HG02970 (cell line): ENCODE data around the gene PGAM5.

Source experiments
- ATAC-seq: cut with Tn5 transposase; IDR thresholded peaks from one replicate; pipeline ENCODE4 v1.9.1; 2021; ENCODE audit warnings: mild to moderate bottlenecking, moderate library complexity, moderate number of reproducible peaks; ENCODE audit not compliant: unreplicated experiment, low FRiP score

Gene PGAM5

DNA sequence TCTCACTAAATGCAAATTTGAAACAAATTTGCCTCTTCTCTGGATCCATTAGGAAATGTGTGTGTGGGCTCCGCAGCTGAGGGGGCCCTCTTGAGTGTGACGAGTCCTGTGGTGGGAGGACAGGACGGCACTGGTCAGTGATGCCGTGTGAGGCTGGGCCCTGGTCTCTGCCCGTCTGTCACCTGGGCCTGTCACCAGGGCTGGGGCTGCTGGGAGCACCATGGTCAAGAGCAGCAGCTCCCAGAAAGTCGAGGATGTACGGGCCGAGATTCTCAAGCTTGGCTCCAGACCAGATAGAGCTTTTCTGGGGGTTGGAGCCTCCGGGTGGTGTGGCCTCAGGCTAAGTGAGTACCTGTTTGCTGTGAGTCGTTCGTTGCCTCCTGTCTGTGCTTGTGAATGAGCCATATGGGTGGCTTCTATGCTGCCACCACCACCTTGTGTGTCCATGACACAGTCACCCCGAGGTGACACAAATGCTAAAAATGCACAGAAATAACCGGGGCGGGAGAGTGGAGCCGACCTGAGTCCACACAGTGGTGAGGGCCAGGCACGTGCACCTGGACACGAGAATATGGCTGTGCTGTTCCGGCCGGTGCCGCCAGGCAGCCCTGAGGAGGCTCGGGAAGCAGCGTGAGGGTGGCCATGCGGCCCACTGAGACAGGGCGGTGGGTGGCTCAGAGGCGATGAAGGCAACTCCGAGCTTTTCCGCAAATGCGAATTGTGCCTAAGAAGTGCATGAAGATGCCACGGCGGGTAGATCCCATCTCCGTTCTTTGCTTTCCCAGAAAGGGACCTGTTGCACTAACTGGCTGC, 8.7 kb downstream of the PGAM5 start:
- no peak for ATAC-seq

GRCh38 chr12:132719954-132720324, 9.3 kb downstream of the PGAM5 start:
- ATAC-seq: no peak

- ATAC-seq: no peak
Measured at GRCh38 chr12:132720606-132721345, 10.1 kb downstream of the PGAM5 start.

- no peak for ATAC-seq
Measured at GRCh38 chr12:132723015-132723763, 12.5 kb downstream of the PGAM5 start.

- no peak for ATAC-seq
Measured at GRCh38 chr12:132723764-132724140, 13.1 kb downstream of the PGAM5 start.

DNA sequence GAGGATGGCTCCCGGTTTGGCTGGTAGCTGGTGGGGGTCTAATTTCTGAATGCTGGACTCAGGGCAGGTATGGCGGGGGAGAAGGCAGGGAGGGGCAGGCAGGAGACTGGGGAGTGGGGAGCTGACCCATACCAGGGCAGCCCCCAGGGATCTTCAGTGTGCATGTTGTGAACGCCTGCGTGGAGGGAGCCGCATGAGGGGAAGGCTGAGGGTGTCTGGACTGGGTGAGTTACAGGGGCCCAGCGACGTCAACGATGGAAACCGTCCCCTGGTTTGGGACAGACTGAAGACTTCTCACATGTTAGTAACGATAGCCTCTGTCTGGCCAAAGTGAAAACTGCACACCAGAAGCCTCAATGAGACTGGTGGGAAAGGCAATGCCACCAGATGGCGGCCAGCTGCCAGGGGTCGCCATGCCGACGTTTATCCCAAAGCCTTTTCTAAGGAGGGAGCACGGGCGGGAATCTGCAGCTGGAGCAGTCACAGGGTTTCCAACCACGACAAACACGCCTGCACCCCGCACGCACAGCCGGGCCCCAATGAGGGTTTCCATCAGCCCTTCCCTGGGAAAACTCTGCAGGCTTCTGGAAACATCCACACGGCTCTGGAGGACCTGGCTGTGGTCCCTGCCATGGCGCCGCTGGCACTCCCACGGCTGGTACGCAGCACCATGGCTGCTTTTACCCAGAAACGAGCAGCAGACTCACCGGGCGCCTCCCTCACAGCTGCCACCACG, 14.0 kb downstream of the PGAM5 start:
- ATAC-seq: no peak

GRCh38 chr12:132726386-132726785, 15.7 kb downstream of the PGAM5 start:
- ATAC-seq: no peak

- ATAC-seq: no peak
Measured at GRCh38 chr12:132727091-132727794, 16.6 kb downstream of the PGAM5 start.

GRCh38 chr12:132728502-132728901, 17.9 kb downstream of the PGAM5 start:
- ATAC-seq: no peak

GRCh38 chr12:132729541-132730320, 19.1 kb downstream of the PGAM5 start:
- ATAC-seq: no peak

DNA sequence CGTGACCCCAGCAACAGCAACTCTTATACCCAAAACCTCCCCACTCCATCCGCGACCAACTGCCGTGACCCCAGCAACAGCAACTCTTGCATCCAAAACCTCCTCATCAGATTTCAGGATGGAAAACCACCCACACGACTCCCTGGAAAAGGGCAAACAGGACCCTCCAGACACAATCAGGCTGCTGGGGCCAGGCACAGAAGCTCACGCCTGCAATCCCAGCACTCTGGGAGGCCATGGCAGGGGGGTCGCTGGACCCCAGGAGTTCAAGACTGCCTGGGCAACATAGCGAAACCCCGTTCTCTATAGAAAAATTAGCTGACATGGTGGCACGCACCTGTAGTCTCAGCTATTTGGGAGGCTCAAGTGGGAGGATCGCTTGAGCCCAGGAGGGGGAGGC, 19.7 kb downstream of the PGAM5 start:
- ATAC-seq: no peak

GRCh38 chr12:132731574-132731973, 20.9 kb downstream of the PGAM5 start:
- ATAC-seq: no peak

GRCh38 chr12:132734206-132734605, 23.6 kb downstream of the PGAM5 start:
- no peak for ATAC-seq

- no peak for ATAC-seq
Measured at GRCh38 chr12:132735496-132735895, 24.9 kb downstream of the PGAM5 start.

- ATAC-seq: no peak
Measured at GRCh38 chr12:132736378-132736777, 25.7 kb downstream of the PGAM5 start.

DNA sequence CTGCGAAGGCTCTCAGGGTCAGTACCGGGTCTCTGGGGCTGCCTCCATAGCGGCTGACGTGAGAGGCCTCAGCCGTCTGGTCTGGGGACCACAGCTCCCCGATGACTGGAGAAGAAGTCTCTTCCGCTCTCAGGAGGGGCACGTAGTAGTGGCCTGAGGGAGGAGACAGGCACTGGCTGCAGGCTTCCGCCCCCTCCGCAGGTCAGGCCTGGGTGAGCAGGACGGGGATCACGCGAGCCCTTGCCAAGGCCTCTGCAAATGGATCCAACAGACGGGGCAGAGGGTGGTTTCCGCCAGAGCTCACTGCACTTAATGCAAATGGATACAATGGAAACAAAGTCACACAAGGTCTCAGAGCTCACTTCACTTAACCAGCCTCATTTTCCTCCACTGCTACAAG, 26.3 kb downstream of the PGAM5 start:
- ATAC-seq: no peak

- ATAC-seq: no peak
Measured at GRCh38 chr12:132739600-132740312, 29.1 kb downstream of the PGAM5 start.

- ATAC-seq: no peak
Measured at GRCh38 chr12:132740313-132740646, 29.6 kb downstream of the PGAM5 start.

- no peak for ATAC-seq
Measured at GRCh38 chr12:132740652-132741051, 30.0 kb downstream of the PGAM5 start.
